Stimulated activated naive CD4-positive, alpha-beta T cell treated with Interleukin-2 at 50 U/mL for 16 hours (primary cell): ENCODE measurements around the gene SNAP23.

Experiments
- DNase-seq: peaks from one replicate; lab custom pipeline; 2025; lab: John Stamatoyannopoulos, UW

SNAP23 gene

DNA sequence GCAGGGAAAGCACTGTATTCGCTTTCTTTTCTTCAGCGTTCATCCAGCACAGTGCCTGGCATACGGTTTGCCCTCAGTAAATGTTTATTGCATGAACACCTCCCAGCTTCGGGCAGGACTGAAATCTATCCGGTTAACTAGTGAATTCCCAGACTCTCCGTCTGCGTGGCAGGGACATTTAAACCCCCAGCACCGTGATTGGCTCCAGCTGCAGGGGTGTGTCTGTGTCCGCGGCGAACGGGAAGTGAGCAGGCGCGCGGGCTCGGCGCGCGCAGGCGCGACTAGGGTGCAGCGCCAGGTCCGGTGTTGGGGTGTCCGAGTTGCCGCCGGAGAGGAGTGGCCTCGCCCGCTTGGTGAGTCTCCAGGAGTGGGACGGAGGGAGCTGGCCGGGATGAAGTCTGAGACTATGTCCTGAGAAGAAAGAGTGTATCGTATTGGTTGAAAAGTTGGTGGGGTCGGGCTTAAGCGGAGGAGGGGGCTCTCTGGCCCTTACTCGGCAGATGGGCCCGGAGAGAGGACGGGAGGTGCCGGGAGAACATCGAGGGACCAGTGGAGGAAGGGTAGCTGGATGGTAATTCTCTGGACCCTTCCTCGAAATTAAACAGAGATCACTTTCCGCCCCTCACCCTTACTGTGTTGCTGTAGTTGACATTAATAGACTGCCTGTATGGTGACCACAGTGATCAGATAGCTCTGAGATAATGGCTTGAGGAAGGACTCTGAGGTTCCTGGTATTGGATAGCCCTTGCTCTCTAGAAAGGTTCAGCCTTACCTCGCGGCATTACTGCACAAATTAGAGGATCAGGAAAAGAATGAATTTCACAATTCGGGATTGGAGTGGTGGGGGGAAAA is at the start of gene SNAP23:
Gene SNAP23, plus strand, starts transcription at position 274 of the 852 bp plus-strand sequence. CDS start 16,213 bp downstream, outside the sequence.
- DNase-seq, result peak; percentile 81

DNA sequence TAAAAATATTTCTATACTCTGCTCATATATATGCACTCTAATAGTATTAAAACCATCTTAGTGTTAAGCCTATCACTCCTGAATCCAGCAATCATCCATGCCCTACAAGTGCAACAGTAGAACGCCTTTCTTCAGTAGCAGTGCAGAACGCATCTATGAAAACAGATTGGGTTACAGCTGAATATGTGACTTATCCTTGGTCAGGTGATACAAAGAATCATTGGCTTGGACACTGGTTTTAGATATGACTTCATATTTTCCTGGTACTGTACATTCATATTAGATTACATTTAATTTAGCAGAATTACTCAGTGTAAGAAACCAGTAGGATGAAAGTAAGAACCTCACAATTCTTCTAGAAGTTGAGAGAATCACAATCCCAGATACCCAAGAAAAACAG is 47.8 kb upstream of the SNAP23 start:
- DNase-seq, result no peak

DNA sequence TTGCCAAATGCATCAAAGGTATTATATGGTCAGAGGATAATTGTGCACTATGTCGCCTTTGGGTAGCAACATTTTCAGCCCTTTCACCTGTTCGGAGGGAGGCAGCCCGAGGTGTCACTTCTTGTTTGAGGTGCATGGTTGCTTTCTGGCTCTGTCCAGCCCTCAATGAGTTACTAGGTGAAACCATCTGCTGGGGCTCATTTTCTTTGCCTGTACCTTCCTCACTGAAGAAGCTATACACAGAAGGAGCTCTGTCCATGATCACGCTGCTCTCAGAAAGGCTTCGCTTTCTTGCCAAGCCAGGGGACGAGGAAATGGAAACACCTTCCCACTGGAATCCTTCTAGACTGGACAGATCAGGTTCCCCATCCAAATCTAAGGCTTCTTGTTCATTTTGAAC is 47.2 kb upstream of the SNAP23 start:
- DNase-seq, result no peak

DNA sequence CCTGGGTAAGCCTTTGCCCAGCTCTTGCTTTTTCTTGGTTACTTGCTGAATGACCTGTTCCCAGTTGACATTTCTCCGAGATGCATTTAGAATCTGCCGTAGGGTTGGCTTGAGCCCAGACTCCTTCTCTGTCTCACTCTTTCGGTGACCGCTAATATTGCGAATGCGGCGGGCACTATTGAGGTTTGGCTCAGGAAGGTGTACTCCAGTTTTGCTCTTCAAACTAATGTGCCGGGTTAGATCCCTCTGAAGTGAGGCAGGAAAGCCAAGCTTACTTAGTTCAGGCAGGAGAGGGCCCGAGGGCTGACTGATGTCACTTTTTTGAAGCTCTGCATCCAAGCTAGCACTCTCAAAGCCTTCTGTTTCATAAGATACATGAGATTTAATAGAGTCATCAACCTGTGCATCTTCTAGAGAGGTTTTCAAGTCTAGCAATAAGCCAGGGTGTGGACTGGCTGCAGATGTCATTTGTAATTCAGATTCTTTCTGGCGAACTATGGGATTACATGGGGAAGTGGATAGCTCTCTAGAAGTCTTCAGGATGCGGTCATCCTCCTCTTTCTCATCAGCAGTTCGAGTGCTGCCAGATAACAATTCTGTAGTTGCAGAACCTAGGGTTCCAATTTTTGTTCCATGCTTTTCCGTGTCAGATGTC is 45.5 kb upstream of the SNAP23 start:
- DNase-seq, result no peak

DNA sequence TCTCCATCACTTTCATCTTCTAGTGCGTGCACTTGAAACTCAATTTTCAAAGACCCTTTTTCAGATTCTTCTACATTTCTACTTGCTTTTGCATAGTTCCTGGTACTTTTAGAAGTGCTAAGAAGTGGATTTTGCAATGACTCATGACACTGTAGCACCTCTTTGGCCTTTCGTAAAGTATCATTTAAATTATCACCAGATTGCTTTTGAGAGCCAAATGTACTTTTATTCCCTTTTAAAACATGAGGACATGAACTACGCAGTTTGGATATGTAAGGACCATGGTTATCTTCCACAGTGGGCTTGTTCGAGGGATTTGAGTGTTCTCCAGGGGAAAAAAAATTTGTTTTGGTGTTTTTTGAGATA is 45.0 kb upstream of the SNAP23 start:
- no peak for DNase-seq

DNA sequence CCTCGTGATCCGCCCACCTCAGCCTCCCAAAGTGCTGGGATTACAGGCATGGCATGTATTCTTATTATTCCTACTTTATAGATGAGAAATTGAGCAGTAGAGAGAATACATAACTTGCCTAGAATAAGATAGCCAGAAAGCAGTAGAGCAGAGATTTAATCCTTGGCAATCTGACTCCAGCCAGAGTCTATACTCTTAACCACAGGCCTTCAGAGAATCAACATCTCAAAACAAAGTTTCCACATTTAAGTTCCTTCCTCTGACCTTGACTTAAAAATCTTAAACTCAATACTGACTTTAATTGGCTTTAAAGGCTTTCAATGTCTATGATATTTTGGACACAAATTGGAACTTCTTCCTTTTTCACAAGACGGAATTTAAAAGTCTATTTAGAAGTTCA is 41.6 kb upstream of the SNAP23 start:
- DNase-seq, result no peak

DNA sequence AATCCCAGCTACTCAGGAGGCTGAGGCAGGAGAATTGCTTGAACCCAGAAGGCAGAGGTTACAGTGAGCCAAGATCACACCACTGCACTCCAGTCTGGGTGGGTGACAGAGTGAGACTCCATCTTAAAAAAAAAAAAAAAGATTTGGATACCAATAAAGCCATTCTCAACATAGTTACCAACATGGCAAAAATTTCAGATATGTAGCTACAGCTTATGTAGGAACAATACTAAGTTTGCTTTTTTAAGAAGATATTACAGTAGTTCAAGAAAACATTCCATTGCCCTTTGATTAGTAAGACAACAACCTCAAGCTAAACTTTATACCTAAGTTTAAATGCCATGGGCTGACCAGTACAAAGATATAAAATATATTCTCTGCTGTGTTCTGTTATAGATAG is 38.9 kb upstream of the SNAP23 start:
- DNase-seq, result no peak

DNA sequence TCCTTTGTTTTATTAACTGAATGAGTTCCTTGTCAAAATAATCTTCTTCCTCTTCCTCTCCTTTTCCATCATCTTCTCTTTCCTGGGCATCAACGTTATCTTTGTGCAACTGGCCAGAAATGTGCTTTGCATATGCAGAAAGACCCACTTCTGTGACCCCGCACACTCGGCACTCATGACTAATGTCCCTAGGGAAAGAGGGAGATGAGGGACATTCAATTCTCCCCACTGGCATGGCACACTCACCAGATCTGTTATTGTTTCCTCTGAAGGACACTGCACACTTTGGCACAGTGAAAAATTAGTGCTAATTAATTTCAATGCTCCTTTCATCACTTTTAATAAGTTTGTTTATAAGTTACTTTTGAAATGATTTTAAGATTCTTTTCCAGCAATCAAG is 38.5 kb upstream of the SNAP23 start:
- no peak for DNase-seq

DNA sequence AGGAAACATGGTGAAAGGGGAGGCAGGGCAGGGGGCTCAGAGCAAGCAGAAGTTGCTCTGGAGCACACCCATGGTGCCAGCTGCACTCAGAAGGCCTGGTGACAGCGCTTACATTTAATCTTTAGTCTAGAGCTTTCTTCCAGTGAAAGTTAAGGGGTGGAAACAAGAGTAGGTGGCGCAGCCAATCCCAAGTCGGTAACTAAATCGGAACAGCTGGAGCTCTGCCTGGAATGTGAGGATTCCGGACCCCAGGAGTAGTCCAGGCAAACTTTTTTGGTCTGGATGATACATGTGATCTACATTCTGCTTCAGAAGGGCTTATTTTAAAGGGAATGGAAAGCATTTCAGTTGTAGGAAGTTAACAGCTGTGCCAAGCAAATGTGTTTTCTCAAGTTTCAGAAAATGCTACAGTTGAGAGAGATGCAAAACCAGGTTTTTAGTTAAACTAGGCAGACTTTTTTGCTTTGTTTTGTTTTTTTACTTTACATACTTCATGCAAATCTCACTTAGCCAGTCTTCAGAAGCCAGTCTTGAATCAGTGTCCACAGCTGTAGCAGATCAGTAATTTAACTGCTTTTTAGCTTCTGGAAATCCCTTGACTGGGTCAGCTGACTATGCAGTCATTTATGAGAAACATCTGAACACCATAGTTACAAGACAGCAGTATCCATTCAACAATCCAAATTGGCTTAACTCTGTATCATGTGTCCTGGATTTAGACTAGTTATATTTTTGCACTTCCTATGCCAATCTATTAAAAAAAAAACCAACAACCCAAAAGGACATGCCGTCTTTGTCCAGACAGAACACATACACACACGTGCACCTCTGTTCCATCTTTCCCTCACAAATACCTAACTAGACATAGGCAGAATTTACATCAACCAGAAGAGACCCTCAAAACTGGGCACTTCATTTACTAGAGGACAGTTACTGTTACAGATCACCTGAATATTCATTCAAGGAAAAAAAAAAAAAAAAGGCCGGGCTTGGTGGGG is 37.7 kb upstream of the SNAP23 start:
- DNase-seq, result no peak

DNA sequence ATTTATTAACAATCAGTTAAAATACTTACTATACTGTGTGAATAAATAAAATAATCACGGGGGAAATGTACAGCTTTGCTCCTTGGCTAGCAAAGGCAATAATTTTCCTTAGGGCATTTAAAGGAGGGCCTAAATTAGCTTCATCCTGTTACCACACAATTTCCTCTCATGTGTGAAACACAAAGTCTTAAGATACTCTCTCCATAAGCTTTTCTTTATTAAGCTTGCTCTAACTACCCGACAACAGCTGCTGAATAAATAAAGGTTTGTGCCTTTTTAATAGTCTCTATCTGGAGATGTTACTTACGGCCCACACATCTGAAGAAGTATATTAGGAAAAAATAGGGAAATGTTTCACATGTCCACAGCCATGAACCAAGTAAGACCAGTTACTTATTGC is 34.2 kb upstream of the SNAP23 start:
- no peak for DNase-seq

DNA sequence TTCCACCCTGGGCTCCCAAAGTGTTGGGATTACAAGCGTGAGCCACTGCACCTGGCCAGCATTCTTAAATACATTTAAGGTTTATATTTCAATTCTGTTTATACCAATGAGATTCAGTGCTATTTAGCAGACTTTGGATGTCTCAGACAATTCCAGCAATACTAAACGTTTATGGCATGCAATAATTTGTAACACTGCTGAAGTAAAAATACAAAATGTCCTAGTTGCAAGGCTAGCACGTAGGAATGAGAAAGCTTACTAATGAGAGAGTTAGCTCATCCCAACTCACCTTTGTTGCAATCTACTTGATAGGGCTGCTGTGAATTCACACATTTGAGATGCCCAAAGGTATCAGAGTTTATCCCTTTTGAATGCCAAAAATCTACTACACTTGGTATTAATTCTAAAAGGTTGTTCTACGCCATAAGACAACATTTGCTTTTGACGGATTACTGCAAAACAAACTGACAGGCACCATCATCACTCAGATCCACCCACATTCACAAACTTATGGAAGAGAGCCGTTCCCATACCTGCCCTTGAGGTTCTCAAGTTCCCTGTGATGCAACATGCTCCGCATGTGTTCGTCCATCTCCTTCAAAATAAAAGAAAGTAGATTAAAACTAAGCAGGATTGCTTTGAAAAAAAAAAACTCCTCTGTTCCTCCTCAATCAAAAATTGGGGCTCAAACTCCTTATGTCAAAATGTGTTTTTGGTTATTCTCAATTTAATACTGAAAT is 29.7 kb upstream of the SNAP23 start:
- DNase-seq, result no peak

DNA sequence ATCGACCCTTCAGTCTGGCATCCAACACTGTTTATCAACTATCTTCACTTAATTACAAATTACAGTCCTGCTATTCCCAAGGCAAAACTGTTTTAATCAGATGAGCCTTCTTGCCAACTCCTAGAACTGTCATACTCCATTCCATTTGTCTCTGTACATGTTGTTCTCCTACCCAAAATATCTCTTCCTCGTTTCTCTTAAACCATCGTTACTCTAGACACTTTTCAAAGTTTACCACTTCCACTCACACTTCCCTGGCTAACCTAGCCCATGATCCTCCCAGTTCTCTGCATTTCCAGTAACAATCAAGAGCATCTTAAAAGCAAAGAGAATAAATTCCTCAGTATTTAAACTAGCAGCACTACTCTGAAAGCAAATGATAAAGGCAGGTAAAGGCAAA is 24.4 kb upstream of the SNAP23 start:
- no peak for DNase-seq

DNA sequence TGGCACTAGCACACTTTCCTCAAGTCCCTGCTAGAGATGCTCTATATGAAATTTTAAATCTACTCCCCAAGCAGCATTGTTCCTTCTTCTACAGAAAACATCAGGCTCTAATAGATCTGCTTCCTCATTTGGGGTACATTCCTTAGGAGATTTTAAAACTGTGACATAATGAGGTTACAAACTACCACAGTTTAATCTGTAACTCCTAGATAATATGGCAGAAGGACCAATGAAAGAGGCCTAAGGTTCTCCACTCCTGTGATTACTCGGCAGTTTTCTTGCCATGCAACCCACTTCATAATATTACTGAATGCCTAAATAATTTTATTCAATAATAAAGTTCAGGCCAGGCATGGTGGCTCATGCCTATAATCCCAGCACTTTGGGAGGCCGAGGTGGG is 20.6 kb upstream of the SNAP23 start:
- DNase-seq, result no peak

DNA sequence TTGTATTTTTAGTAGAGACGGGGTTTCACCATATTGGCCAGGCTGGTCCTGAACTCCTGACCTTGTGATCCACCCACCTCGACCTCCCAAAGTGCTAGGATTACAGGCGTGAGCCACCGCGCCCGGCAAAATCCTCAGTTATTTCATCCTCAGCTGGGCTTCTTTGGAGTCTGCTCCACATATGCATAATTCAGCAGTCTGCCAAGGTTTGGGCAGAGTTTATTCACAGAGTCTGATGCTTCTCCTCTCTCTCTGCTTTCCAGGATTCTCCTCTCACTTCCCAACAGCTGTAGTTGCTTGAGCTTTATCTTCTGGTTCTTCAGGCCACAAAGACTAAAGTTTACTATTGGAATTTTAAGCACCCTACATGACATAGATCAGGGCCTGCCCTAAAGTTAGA is 12.7 kb upstream of the SNAP23 start:
- DNase-seq, result no peak

DNA sequence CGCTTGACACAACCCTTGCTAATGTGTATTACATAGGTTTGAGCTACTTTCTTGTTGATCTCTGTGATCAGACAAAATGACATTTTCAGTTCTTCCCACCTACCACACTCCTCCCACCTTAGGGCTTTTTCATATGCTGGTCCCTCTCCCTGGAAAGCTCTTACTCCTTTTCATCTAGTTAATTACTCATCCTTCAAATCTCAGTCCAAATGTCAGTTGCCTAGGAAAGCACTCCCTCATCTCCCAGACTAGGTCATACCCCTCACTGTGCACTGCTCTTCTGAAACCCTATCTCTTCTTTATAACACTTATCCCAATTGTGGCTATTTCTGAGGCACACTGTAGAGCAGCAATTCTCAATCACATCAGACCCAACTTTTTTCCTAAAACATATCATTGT is 11.8 kb upstream of the SNAP23 start:
- no peak for DNase-seq

DNA sequence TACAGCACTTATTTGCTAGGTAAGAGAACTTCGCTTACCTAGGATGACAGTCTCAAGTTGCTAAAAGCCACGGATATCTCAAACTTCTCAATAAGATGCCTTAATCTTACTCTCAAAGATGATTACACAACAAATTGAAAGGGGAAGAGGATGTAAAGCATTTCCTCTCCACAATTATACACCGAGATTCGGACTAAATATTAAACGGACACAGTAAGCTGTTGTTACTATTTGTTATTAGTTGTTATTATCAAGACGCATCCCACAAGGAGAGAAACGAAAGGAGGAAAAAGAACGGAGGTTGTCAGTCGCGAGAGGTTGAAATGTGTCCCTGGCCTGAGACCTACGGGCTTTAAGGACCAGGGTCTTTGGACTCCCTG is 5.2 kb upstream of the SNAP23 start:
- DNase-seq, result no peak

DNA sequence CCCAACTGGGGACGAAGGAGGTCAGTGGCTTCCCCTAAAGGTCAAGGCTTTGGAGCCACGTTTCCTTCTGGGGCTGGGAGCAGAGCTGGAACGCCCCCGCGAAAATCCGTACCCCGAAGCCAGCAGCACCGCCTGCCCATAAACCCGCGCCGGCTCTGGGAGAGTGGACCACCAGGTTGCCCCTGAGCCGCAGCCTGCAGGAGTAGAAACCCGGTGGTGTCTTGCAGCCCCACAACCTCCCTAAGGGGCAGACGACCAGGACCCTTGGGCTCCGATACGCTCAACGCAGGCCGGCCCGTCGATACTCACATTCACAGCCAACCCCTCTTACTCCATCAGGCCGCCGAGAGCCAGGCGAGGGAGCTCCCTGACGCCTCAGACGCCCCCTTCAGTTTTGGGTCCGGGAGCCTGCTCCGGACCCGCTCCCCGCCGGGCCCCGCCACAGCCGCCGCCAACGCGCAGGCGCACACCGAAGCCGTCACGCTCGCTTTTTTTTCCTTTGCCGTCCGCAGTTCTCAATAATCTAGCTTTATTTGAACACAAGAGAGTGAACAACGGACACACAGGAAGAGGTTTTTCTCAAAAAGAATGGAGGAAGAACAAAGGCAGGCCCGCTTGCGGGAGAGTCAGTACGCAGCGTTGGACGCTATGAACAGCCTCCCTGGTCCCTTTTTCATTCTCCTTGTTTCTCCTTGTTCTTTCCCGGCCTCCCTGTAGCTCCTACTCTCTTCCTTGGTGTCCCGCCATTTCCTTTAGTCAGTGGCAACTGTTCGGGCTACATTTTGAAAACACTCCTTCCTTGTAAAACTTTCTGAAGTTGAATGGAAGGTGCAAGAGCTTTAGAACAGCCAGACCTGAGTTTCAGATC is 4.5 kb upstream of the SNAP23 start, which contains the start of gene ZNF106:
Gene ZNF106, minus strand, starts transcription at position 471 of the 868 bp plus-strand sequence. CDS start 18,852 bp downstream, outside the sequence.
- DNase-seq, result peak; percentile 81

DNA sequence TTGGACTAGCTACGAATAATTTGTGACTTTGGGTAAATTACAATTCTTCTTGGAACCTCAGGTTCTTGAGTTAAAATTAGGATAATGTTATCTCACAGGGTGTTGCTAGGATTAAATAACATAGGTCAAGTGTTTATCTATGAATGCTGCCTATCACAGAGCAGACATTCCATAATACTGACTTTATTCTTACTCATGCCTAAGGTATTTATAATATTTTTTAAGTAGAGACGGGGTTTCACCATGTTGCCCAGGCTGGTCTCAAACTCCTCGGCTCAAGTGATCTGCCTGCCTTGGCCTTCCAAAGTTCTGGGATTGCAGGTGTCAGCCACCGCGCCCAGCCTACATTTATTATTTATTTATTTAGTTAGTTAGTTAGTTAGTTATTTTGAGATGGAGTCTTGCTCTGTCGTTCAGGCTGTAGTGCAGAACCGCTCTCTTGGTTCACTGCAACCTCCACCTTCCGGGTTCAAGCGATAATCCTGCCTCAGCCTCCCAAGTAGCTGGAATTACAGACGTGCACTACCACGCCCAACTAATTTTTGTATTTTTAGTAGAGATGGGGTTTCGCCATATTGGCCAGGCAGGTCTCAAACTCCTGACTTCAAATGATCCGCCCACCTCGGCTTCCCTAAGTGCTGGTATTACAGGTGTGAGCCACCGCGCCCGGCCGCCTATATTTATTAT is 3.8 kb upstream of the SNAP23 start:
- DNase-seq, result no peak

DNA sequence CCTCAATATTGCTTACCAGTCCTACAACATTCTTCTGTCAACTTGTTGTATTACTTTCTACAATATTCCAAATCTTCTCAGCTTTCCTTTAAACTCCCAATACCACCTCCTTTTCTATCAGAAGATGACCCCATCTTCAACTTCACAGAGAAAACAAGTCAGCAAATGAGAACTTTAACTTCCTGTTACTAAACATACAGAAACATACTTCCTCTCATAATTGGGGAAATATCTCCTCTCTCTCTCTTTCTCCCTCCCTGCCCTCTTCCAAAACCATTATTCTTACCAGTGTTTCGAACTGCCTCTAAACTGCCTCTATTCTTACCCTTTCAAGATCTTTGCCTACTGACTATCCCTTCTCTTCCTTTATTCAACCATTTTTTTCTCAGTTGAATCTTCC is 1.8 kb upstream of the SNAP23 start:
- DNase-seq, result no peak

DNA sequence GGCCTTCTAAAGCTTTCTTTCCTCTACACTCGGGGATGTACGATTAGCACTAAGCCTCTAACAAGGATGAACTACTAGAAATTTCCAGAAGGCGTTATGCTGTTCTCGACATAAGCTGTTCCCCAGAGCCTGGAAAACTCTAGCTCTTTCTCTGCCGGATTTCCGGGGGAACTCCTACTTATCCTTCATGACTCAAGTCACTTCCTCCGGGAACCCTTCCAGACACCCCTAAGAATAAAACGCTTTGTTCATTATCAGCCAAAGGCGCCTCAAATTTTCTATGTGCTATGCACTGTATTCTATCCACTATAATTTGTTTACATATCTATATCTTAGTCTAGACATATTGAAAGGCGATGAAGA is 455 bp upstream of the SNAP23 start:
- peak; percentile 9 for DNase-seq
